HepG2 (cell line): ENCODE data around the gene SDK2. TPM values are rescaled to one million over a fixed set of nuclear protein-coding genes. Genes with fewer than 3 reads are reported as not detected.

Source experiments
- ATAC-seq: fragments of 200-7000 bp; cut with Tn5 transposase; 3 replicates; pipeline ENCODE4 v1.9.1; 2020; ENCODE audit warnings: mild to moderate bottlenecking, moderate library complexity
- BruUV-seq: library from RNA; stranded (reverse); fragments of 400-500 nt; replicated peaks from 2 replicates; lab custom pipeline; 2021; lab: Mats Ljungman, UMichigan
- CTCF ChIA-PET: fragments of 300-600 bp; formaldehyde crosslinking; extraction: SDS; loops from one replicate; lab custom pipeline; 2021; ENCODE audit warnings: low total read pairs, inconsistent platforms, low intra/inter-chr PET ratio; lab: Yijun Ruan, JAX
- POLR2A ChIA-PET: fragments of 350-600 bp; sonication (Branson Sonifier 250); formaldehyde crosslinking; loops from one replicate; lab custom pipeline; 2020; ENCODE audit warnings: antibody characterized with exemption, inconsistent platforms; lab: Yijun Ruan, JAX
- DNase-seq: peaks from one replicate; pipeline ENCODE4 v3.0.0-alpha.2; 2015; ENCODE audit warnings: low spot score
- FAIRE-seq: peaks from 3 replicates; lab custom pipeline; 2011; peaks lifted over from hg19 to GRCh38; lab: Jason Lieb, UNC
- H2AFZ ChIP-seq: one replicate; pipeline ENCODE4 v1.6.1; 2011; ENCODE audit warnings: low read length, inconsistent platforms
- H3K27ac ChIP-seq: fragments of 300-600 bp; 3 replicates; pipeline ENCODE4 v1.8.0; 2011; ENCODE audit warnings: mixed run types, mild to moderate bottlenecking, mixed read lengths, low read length, inconsistent platforms; ENCODE audit not compliant: insufficient read depth; ENCODE audit errors: extremely low read length
- H3K27me3 ChIP-seq, 2 experiments: fragments of 200-600 bp in 1 of 2; 2 replicates in 1 of 2; 3 replicates in 1 of 2; pipeline versions ENCODE4 v1.6.0 to v1.8.0; 2011; ENCODE audit warnings: low read length in 2 of 2, mild to moderate bottlenecking in 2 of 2, moderate library complexity in 2 of 2, inconsistent platforms in 1 of 2; ENCODE audit not compliant: insufficient read depth in 2 of 2, control insufficient read depth in 1 of 2
- H3K36me3 ChIP-seq, 2 experiments: fragments of 200-600 bp in 1 of 2; replicated peaks in 1 of 2; 2 replicates in 1 of 2; 3 replicates in 1 of 2; pipeline versions ENCODE4 v1.5.1 to v1.8.0; 2011; ENCODE audit warnings: low read length in 2 of 2, inconsistent platforms in 1 of 2; ENCODE audit not compliant: insufficient read depth in 2 of 2, control insufficient read depth in 1 of 2
- H3K4me1 ChIP-seq: 2 replicates; pipeline ENCODE4 v1.5.1; 2012; ENCODE audit warnings: low read length, inconsistent platforms; ENCODE audit not compliant: insufficient read depth
- H3K4me2 ChIP-seq: 2 replicates; pipeline ENCODE4 v1.6.0; 2011; ENCODE audit warnings: low read depth, low read length, inconsistent platforms
- H3K4me3 ChIP-seq, 3 experiments: fragments of 200-600 bp in 1 of 3; sonication (generic), shearing (Covaris generic) in 1 of 3; replicated peaks in 1 of 3; 2 replicates each; pipeline ENCODE4 v1.5.1; 2011 to 2016; ENCODE audit warnings: low read length in 3 of 3, inconsistent platforms in 2 of 3, low read depth in 2 of 3, mild to moderate bottlenecking in 2 of 3, control low read depth in 1 of 3, mixed read lengths in 1 of 3; ENCODE audit not compliant: insufficient read depth in 1 of 3
- H3K79me2 ChIP-seq: one replicate; pipeline ENCODE4 v1.6.1; 2011; ENCODE audit warnings: low read length, inconsistent platforms; ENCODE audit not compliant: insufficient read depth
- H3K9ac ChIP-seq: 2 replicates; pipeline ENCODE4 v1.6.0; 2011; ENCODE audit warnings: mild to moderate bottlenecking, low read depth, low read length, inconsistent platforms; ENCODE audit not compliant: insufficient read depth
- H3K9me3 ChIP-seq: 2 replicates; pipeline ENCODE4 v1.5.1; 2012; ENCODE audit warnings: mild to moderate bottlenecking, low read length
- H4K20me1 ChIP-seq: 2 replicates; pipeline ENCODE4 v1.6.0; 2011; ENCODE audit warnings: inconsistent platforms, mild to moderate bottlenecking, low read length, moderate library complexity; ENCODE audit not compliant: insufficient read depth
- GPN1 ChIP-seq: sonication (generic); formaldehyde crosslinking; IDR thresholded peaks from 2 replicates; pipeline ENCODE4 v1.5.1; 2020; ENCODE audit warnings: missing genetic modification reagents, borderline replicate concordance
- ZNF782 ChIP-seq: sonication (generic); formaldehyde crosslinking; IDR thresholded peaks from 2 replicates; pipeline ENCODE4 v1.4.0; 2020; ENCODE audit warnings: missing genetic modification reagents, mild to moderate bottlenecking, borderline replicate concordance
- WGBS: methylation state at CpG from one replicate; pipeline ENCODE4 v1.1.6; 2017; ENCODE audit warnings: low lambda C conversion rate; 5-methylcytosine and 5-hydroxymethylcytosine counted together
- in situ Hi-C: cut with HindIII; loops from 2 replicates; pipeline ENCODE4 v1.10.0; 2017; ENCODE audit warnings: low pct_unique_long_range_greater_than_20kb; ENCODE audit not compliant: extremely low pct_ligation_motif_present
- intact Hi-C: fragments of 100-400 bp; cut with micrococcal nuclease; formaldehyde crosslinking; loops from one replicate; pipeline ENCODE4 v1.10.0; 2022; ENCODE audit not compliant: unreplicated experiment
- polyA plus RNA-seq, 8 experiments: library from polyadenylated mRNA; depleted of rRNA in 3 of 8; stranded (reverse) in 7 of 8; unstranded in 1 of 8; fragments of >200 nt; fragmentation: Illumina TruSeq in 4 of 8; extraction: Trizol in 4 of 8; gene quantifications; 2 replicates each; pipeline versions ENCODE4 v1.2.1 to v1.2.3, GENCODE V29; 2011 to 2016; ENCODE audit warnings: low read depth in 4 of 8, missing spikeins in 1 of 8, mixed read lengths in 1 of 8; ENCODE audit not compliant: insufficient read depth in 1 of 8
- total RNA-seq, 5 experiments: library from RNA; depleted of rRNA; stranded (reverse); fragments of >200 nt; fragmentation: Illumina TruSeq; extraction: Trizol; gene quantifications; 2 replicates each; pipeline ENCODE4 v1.2.3, GENCODE V29; 2016; ENCODE audit warnings: low read depth in 1 of 5
- TF ChIP-seq, protein P1 (sequence below): sonication (generic); formaldehyde crosslinking; IDR thresholded peaks from 2 replicates; pipeline ENCODE4 v1.5.0; 2020; ENCODE audit warnings: mild to moderate bottlenecking, missing genetic modification reagents, borderline replicate concordance

The SDK2 gene
- total and polyA plus RNA-seq, 2 of the 13 experiments (the other 11 are each of a cell fraction or from before 2014, with no cell fraction given) = not detected

DNA sequence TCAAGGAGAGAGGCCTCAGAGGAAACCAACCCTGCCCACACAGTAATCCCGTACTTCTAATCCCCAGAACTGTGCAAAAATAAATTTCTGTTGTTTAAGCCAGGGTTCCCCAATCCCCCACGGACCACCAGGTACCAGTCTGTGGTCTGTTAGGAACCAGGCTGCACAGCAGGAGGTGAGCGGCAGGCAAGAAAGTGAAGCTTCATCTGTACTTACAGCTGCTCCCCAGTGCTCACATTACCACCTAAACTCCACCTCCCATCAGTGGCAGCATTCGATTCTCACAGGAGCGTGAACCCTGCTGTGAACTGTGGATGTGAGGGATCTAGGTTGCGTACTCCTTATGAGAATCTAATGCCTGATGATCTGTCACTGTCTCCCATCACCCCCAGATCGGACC lies 231.3 kb downstream of the SDK2 start:
- Histone ChIP-seq H3K4me2 (no peak overlapping the region), H3K9ac (no peak overlapping the region), H3K4me1 (0 out of 2 replicates have a peak, but pooled peaks cover 6% of the 10 kb centered on the region), H3K36me3 (no peaks in the 10 kb centered on the region), H3K27me3 (peaks cover 4 to 46% of the 10 kb centered on the region in 2 experiments; a peak in 3 of 5 replicates), H3K79me2 (no peaks in the 10 kb centered on the region), H2AFZ (no peak overlapping the region), H4K20me1 (no peaks in the 10 kb centered on the region), H3K27ac (no peak overlapping the region), H3K9me3 (no peaks in the 10 kb centered on the region), H3K4me3 (no peak overlapping the region)
- intact Hi-C loops = no loop called here
- ChIA-PET POLR2A (no interaction called here), CTCF (no interaction called here)
- no peak for ATAC-seq
- in situ Hi-C loops = no loop called here
- BruUV-seq = no TSS peak
- no peak for TF ChIP-seq GPN1 (CRISPR knock-in tag)
- TF ChIP-seq, protein P1, sequence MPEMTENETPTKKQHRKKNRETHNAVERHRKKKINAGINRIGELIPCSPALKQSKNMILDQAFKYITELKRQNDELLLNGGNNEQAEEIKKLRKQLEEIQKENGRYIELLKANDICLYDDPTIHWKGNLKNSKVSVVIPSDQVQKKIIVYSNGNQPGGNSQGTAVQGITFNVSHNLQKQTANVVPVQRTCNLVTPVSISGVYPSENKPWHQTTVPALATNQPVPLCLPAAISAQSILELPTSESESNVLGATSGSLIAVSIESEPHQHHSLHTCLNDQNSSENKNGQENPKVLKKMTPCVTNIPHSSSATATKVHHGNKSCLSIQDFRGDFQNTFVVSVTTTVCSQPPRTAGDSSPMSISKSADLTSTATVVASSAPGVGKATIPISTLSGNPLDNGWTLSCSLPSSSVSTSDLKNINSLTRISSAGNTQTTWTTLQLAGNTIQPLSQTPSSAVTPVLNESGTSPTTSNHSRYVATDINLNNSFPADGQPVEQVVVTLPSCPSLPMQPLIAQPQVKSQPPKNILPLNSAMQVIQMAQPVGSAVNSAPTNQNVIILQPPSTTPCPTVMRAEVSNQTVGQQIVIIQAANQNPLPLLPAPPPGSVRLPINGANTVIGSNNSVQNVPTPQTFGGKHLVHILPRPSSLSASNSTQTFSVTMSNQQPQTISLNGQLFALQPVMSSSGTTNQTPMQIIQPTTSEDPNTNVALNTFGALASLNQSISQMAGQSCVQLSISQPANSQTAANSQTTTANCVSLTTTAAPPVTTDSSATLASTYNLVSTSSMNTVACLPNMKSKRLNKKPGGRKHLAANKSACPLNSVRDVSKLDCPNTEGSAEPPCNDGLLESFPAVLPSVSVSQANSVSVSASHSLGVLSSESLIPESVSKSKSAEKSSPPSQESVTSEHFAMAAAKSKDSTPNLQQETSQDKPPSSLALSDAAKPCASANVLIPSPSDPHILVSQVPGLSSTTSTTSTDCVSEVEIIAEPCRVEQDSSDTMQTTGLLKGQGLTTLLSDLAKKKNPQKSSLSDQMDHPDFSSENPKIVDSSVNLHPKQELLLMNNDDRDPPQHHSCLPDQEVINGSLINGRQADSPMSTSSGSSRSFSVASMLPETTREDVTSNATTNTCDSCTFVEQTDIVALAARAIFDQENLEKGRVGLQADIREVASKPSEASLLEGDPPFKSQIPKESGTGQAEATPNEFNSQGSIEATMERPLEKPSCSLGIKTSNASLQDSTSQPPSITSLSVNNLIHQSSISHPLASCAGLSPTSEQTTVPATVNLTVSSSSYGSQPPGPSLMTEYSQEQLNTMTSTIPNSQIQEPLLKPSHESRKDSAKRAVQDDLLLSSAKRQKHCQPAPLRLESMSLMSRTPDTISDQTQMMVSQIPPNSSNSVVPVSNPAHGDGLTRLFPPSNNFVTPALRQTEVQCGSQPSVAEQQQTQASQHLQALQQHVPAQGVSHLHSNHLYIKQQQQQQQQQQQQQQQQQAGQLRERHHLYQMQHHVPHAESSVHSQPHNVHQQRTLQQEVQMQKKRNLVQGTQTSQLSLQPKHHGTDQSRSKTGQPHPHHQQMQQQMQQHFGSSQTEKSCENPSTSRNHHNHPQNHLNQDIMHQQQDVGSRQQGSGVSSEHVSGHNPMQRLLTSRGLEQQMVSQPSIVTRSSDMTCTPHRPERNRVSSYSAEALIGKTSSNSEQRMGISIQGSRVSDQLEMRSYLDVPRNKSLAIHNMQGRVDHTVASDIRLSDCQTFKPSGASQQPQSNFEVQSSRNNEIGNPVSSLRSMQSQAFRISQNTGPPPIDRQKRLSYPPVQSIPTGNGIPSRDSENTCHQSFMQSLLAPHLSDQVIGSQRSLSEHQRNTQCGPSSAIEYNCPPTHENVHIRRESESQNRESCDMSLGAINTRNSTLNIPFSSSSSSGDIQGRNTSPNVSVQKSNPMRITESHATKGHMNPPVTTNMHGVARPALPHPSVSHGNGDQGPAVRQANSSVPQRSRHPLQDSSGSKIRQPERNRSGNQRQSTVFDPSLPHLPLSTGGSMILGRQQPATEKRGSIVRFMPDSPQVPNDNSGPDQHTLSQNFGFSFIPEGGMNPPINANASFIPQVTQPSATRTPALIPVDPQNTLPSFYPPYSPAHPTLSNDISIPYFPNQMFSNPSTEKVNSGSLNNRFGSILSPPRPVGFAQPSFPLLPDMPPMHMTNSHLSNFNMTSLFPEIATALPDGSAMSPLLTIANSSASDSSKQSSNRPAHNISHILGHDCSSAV (CRISPR knock-in tag) = no peak
- TF ChIP-seq ZNF782 (CRISPR knock-in tag) = no peak
- no peak for FAIRE-seq
- DNase-seq = no peak
- WGBS = 19% methylated on average over 7 of the region's 7 CpGs
